Endothelial cell of umbilical vein (primary cell): ENCODE results near the gene DCLK3. TPM values are rescaled to one million over a fixed set of nuclear protein-coding genes. Genes with fewer than 3 reads are reported as not detected.

Source experiments
- BruUV-seq: library from RNA; stranded (reverse); fragments of 400-500 nt; replicated peaks from 2 replicates; lab custom pipeline; 2021; lab: Mats Ljungman, UMichigan
- CTCF ChIA-PET: fragments of 300-600, 350-600 bp; sonication (Branson Sonifier 250); formaldehyde crosslinking; loops from one replicate; lab custom pipeline; 2021; ENCODE audit warnings: antibody characterized with exemption, inconsistent platforms; lab: Charles Lee
- POLR2A ChIA-PET: fragments of 300-600, 350-600 bp; sonication (Branson Sonifier 250); formaldehyde crosslinking; loops from one replicate; lab custom pipeline; 2021; ENCODE audit warnings: antibody characterized with exemption, inconsistent platforms; lab: Charles Lee
- DNase-seq: peaks from one replicate; pipeline ENCODE4 v3.0.0-alpha.2; 2011; ENCODE audit warnings: low read depth, low spot score
- FAIRE-seq: peaks from 2 replicates; lab custom pipeline; 2011; peaks lifted over from hg19 to GRCh38; lab: Jason Lieb, UNC
- H2AFZ ChIP-seq: 2 replicates; pipeline ENCODE4 v1.6.0; 2012; ENCODE audit warnings: low read depth, low read length, control low read depth, inconsistent platforms
- H3K27ac ChIP-seq: 2 replicates; pipeline ENCODE4 v1.5.1; 2011; ENCODE audit warnings: low read depth, mild to moderate bottlenecking, control low read depth, low read length, moderate library complexity; ENCODE audit not compliant: insufficient read depth
- H3K27me3 ChIP-seq, 2 experiments: 2 replicates each; pipeline versions ENCODE4 v1.6.0 to v1.6.1; 2011; ENCODE audit warnings: low read length in 2 of 2, mixed read lengths in 1 of 2; ENCODE audit not compliant: control insufficient read depth in 2 of 2, insufficient read depth in 2 of 2
- H3K36me3 ChIP-seq, 2 experiments: 2 replicates in 1 of 2; 3 replicates in 1 of 2; pipeline ENCODE4 v1.5.1; 2011; ENCODE audit warnings: low read length in 2 of 2, mild to moderate bottlenecking in 1 of 2, moderate library complexity in 1 of 2; ENCODE audit not compliant: control insufficient read depth in 2 of 2, insufficient read depth in 2 of 2; ENCODE audit errors: extremely low read depth in 1 of 2
- H3K4me1 ChIP-seq: 3 replicates; pipeline ENCODE4 v1.5.1; 2011; ENCODE audit warnings: mild to moderate bottlenecking, low read length; ENCODE audit not compliant: control insufficient read depth, insufficient read depth; ENCODE audit errors: extremely low read depth
- H3K4me2 ChIP-seq: 2 replicates; pipeline ENCODE4 v1.6.1; 2011; ENCODE audit warnings: low read length, control low read depth, mixed read lengths; ENCODE audit not compliant: insufficient read depth
- H3K4me3 ChIP-seq, 3 experiments: fragments of 200-600 bp in 1 of 3; sonication (generic), shearing (Covaris generic) in 1 of 3; replicated peaks in 1 of 3; 2 replicates each; pipeline ENCODE4 v1.5.1; 2011 to 2016; ENCODE audit warnings: control low read depth in 3 of 3, low read length in 3 of 3, mild to moderate bottlenecking in 2 of 3, inconsistent platforms in 1 of 3, low read depth in 1 of 3, moderate library complexity in 1 of 3; ENCODE audit not compliant: insufficient read depth in 1 of 3
- H3K79me2 ChIP-seq: 2 replicates; pipeline ENCODE4 v1.6.0; 2012; ENCODE audit warnings: low read length, inconsistent platforms; ENCODE audit not compliant: control insufficient read depth, insufficient read depth
- H3K9ac ChIP-seq: replicated peaks from 2 replicates; pipeline ENCODE3; 2011; ENCODE audit warnings: low read length, control low read depth; ENCODE audit not compliant: insufficient read depth; ENCODE audit errors: extremely low read depth
- H3K9me1 ChIP-seq: replicated peaks from 3 replicates; pipeline ENCODE4 v1.6.0; 2011; ENCODE audit warnings: mild to moderate bottlenecking, low read length; ENCODE audit not compliant: control insufficient read depth, insufficient read depth; ENCODE audit errors: extremely low read depth
- H3K9me3 ChIP-seq: replicated peaks from 2 replicates; pipeline ENCODE4 v1.5.1; 2012; ENCODE audit warnings: low read length, inconsistent platforms; ENCODE audit not compliant: control insufficient read depth, insufficient read depth
- H4K20me1 ChIP-seq: replicated peaks from 2 replicates; pipeline ENCODE3; 2011; ENCODE audit warnings: mild to moderate bottlenecking, low read length; ENCODE audit not compliant: control insufficient read depth, insufficient read depth; ENCODE audit errors: extremely low read depth
- CTCF ChIP-seq, 2 donors: IDR thresholded peaks; 1 replicate in 1 of 2; 2 replicates in 1 of 2; pipeline ENCODE4 v1.5.1; 2011; ENCODE audit warnings: low read length in 2 of 2, mild to moderate bottlenecking in 2 of 2, moderate library complexity in 2 of 2, control low read depth in 1 of 2, inconsistent platforms in 1 of 2, low read depth in 1 of 2; ENCODE audit not compliant: insufficient read depth in 1 of 2; ENCODE audit errors: extremely low read depth in 1 of 2
- EZH2 ChIP-seq: IDR thresholded peaks from 2 replicates; pipeline ENCODE4 v1.6.1; 2012; ENCODE audit warnings: borderline replicate concordance, low read depth, mild to moderate bottlenecking, moderate library complexity, low read length, inconsistent platforms; ENCODE audit not compliant: severe bottlenecking
- FOS ChIP-seq: IDR thresholded peaks from 2 replicates; pipeline ENCODE4 v1.6.1; 2011; ENCODE audit warnings: mild to moderate bottlenecking, low read length, moderate library complexity, borderline replicate concordance; ENCODE audit not compliant: insufficient read depth
- GATA2 ChIP-seq: IDR thresholded peaks from 2 replicates; pipeline ENCODE4 v1.7.0; 2011; ENCODE audit warnings: low read depth, mild to moderate bottlenecking, moderate library complexity, mixed read lengths, low read length; ENCODE audit not compliant: insufficient read length, insufficient read depth
- MAX ChIP-seq: IDR thresholded peaks from 2 replicates; pipeline ENCODE4 v1.6.1; 2011; ENCODE audit not compliant: insufficient read depth, insufficient read length
- POLR2A ChIP-seq: IDR thresholded peaks from 2 replicates; pipeline ENCODE4 v1.6.1; 2012; ENCODE audit warnings: low read depth, mild to moderate bottlenecking, control low read depth, low read length
- POLR2AphosphoS5 ChIP-seq: IDR thresholded peaks from 2 replicates; pipeline ENCODE4 v1.6.1; 2012; ENCODE audit warnings: low read depth, mild to moderate bottlenecking, control low read depth, low read length, moderate library complexity; ENCODE audit not compliant: insufficient read depth
- dilution Hi-C: fragments of 300-500 bp; cut with MboI; formaldehyde crosslinking; loops from one replicate; pipeline ENCODE4 v1.15.0; 2019; ENCODE audit warnings: low sequenced_read_pairs; ENCODE audit not compliant: extremely low pct_ligation_motif_present
- intact Hi-C: fragments of 100-400 bp; cut with micrococcal nuclease; formaldehyde crosslinking; loops from one replicate; pipeline ENCODE4 v1.10.0; 2022
- polyA plus RNA-seq, 4 experiments: library from polyadenylated mRNA; depleted of rRNA in 3 of 4; stranded (reverse) in 3 of 4; unstranded in 1 of 4; fragments of >200 nt; gene quantifications; 2 replicates each; pipeline versions ENCODE4 v1.2.1 to v1.2.3, GENCODE V29; 2011 to 2012; ENCODE audit warnings: missing spikeins in 1 of 4
- total RNA-seq: library from RNA; stranded (reverse); gene quantifications from 2 replicates; pipeline ENCODE4 v1.2.3, GENCODE V29; 2021

DCLK3 gene
- total and polyA plus RNA-seq, 2 donors (not counting 3 experiments of a cell fraction or from before 2014, with no cell fraction given), result not detected

GRCh38 chr3:36681867-36682266 lies 82.5 kb downstream of the DCLK3 start:
- Histone ChIP-seq H4K20me1 (no peaks in the 10 kb centered on the region), H3K4me2 (no peak overlapping the region), H3K9me3 (no peaks in the 10 kb centered on the region), H3K79me2 (no peaks in the 10 kb centered on the region), H3K36me3 (no peaks in the 10 kb centered on the region), H3K4me1 (no peaks in the 10 kb centered on the region), H3K4me3 (no peak overlapping the region), H3K27ac (no peak overlapping the region), H3K9ac (no peak overlapping the region), H3K9me1 (no peaks in the 10 kb centered on the region), H2AFZ (no peak overlapping the region), H3K27me3 (no peaks in the 10 kb centered on the region)
- TF ChIP-seq GATA2 (no peak), FOS (no peak), POLR2A (no peak), EZH2 (no peak), CTCF (IDR thresholded peaks at IDR 0.05; ENCODE audit: extremely low read depth in 1 of 2, insufficient read depth in 1 of 2, low read depth in 1 of 2, low read length in 2 of 2) (no peak), POLR2AphosphoS5 (no peak), MAX (no peak)
- ChIA-PET POLR2A (no interaction called here), CTCF (no interaction called here)
- DNase-seq (no peak), FAIRE-seq (no peak)
- BruUV-seq, result no TSS peak
- intact Hi-C loops (no loop called here), dilution Hi-C loops (no loop called here)
